Ishikawa (cell line): ENCODE measurements around the gene ZBTB12.

Experiments
- CEBPB ChIP-seq: IDR thresholded peaks from 2 replicates; pipeline ENCODE4 v1.6.1; 2012
- EP300 ChIP-seq: IDR thresholded peaks from 2 replicates; pipeline ENCODE4 v1.6.1; 2012; ENCODE audit warnings: borderline replicate concordance
- FOXM1 ChIP-seq: IDR thresholded peaks from 2 replicates; pipeline ENCODE4 v1.6.1; 2012; ENCODE audit warnings: low read depth, borderline replicate concordance
- NFIC ChIP-seq: IDR thresholded peaks from 2 replicates; pipeline ENCODE4 v1.6.1; 2012
- REST ChIP-seq: IDR thresholded peaks from 2 replicates; pipeline ENCODE4 v1.6.1; 2012; ENCODE audit warnings: low read depth, mild to moderate bottlenecking
- TAF1 ChIP-seq: IDR thresholded peaks from 2 replicates; pipeline ENCODE4 v1.6.1; 2012; ENCODE audit warnings: low read depth, mild to moderate bottlenecking
- TCF12 ChIP-seq: IDR thresholded peaks from 2 replicates; pipeline ENCODE4 v1.6.1; 2012; ENCODE audit warnings: low read depth
- USF1 ChIP-seq: IDR thresholded peaks from 2 replicates; pipeline ENCODE4 v1.6.1; 2012
- YY1 ChIP-seq: IDR thresholded peaks from 2 replicates; pipeline ENCODE4 v1.6.1; 2012; ENCODE audit warnings: low read depth
- ZBTB7A ChIP-seq: IDR thresholded peaks from 2 replicates; pipeline ENCODE4 v1.6.1; 2012; ENCODE audit warnings: low read depth
- TF ChIP-seq, protein P1 (sequence below): IDR thresholded peaks from 2 replicates; pipeline ENCODE4 v1.6.1; 2012

GRCh38 chr6:31901953-31902643, at the start of gene ZBTB12:
- TF ChIP-seq CEBPB (no peak), TAF1 (peak; percentile 24; the same call in 1 of the 2 replicates), YY1 (no peak; the same call in 1 of the 2 replicates), FOXM1 (no peak), REST (no peak), TCF12 (no peak; the same call in 1 of the 2 replicates), EP300 (no peak), NFIC (no peak), USF1 (no peak; the same call in 1 of the 2 replicates), ZBTB7A (no peak)
- TF ChIP-seq, protein P1, sequence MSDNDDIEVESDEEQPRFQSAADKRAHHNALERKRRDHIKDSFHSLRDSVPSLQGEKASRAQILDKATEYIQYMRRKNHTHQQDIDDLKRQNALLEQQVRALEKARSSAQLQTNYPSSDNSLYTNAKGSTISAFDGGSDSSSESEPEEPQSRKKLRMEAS: peak; percentile 38; the same call in 1 of the 2 replicates
